HepG2 (cell line): ENCODE data around the gene RPAP3. TPM values are rescaled to one million over a fixed set of nuclear protein-coding genes. Genes with fewer than 3 reads are reported as not detected.

Source experiments
- ATAC-seq: fragments of 200-7000 bp; cut with Tn5 transposase; 3 replicates; pipeline ENCODE4 v1.9.1; 2020; ENCODE audit warnings: mild to moderate bottlenecking, moderate library complexity
- BruUV-seq: library from RNA; stranded (reverse); fragments of 400-500 nt; replicated peaks from 2 replicates; lab custom pipeline; 2021; lab: Mats Ljungman, UMichigan
- CTCF ChIA-PET: fragments of 300-600 bp; formaldehyde crosslinking; extraction: SDS; loops from one replicate; lab custom pipeline; 2021; ENCODE audit warnings: low total read pairs, inconsistent platforms, low intra/inter-chr PET ratio; lab: Yijun Ruan, JAX
- POLR2A ChIA-PET: fragments of 350-600 bp; sonication (Branson Sonifier 250); formaldehyde crosslinking; loops from one replicate; lab custom pipeline; 2020; ENCODE audit warnings: antibody characterized with exemption, inconsistent platforms; lab: Yijun Ruan, JAX
- DNase-seq: peaks from one replicate; pipeline ENCODE4 v3.0.0-alpha.2; 2015; ENCODE audit warnings: low spot score
- FAIRE-seq: peaks from 3 replicates; lab custom pipeline; 2011; peaks lifted over from hg19 to GRCh38; lab: Jason Lieb, UNC
- H2AFZ ChIP-seq: one replicate; pipeline ENCODE4 v1.6.1; 2011; ENCODE audit warnings: low read length, inconsistent platforms
- H3K27ac ChIP-seq: fragments of 300-600 bp; 3 replicates; pipeline ENCODE4 v1.8.0; 2011; ENCODE audit warnings: mixed run types, mild to moderate bottlenecking, mixed read lengths, low read length, inconsistent platforms; ENCODE audit not compliant: insufficient read depth; ENCODE audit errors: extremely low read length
- H3K27me3 ChIP-seq, 2 experiments: fragments of 200-600 bp in 1 of 2; 2 replicates in 1 of 2; 3 replicates in 1 of 2; pipeline versions ENCODE4 v1.6.0 to v1.8.0; 2011; ENCODE audit warnings: low read length in 2 of 2, mild to moderate bottlenecking in 2 of 2, moderate library complexity in 2 of 2, inconsistent platforms in 1 of 2; ENCODE audit not compliant: insufficient read depth in 2 of 2, control insufficient read depth in 1 of 2
- H3K36me3 ChIP-seq, 2 experiments: fragments of 200-600 bp in 1 of 2; replicated peaks in 1 of 2; 2 replicates in 1 of 2; 3 replicates in 1 of 2; pipeline versions ENCODE4 v1.5.1 to v1.8.0; 2011; ENCODE audit warnings: low read length in 2 of 2, inconsistent platforms in 1 of 2; ENCODE audit not compliant: insufficient read depth in 2 of 2, control insufficient read depth in 1 of 2
- H3K4me1 ChIP-seq: 2 replicates; pipeline ENCODE4 v1.5.1; 2012; ENCODE audit warnings: low read length, inconsistent platforms; ENCODE audit not compliant: insufficient read depth
- H3K4me2 ChIP-seq: 2 replicates; pipeline ENCODE4 v1.6.0; 2011; ENCODE audit warnings: low read depth, low read length, inconsistent platforms
- H3K4me3 ChIP-seq, 3 experiments: fragments of 200-600 bp in 1 of 3; sonication (generic), shearing (Covaris generic) in 1 of 3; replicated peaks in 1 of 3; 2 replicates each; pipeline ENCODE4 v1.5.1; 2011 to 2016; ENCODE audit warnings: low read length in 3 of 3, inconsistent platforms in 2 of 3, low read depth in 2 of 3, mild to moderate bottlenecking in 2 of 3, control low read depth in 1 of 3, mixed read lengths in 1 of 3; ENCODE audit not compliant: insufficient read depth in 1 of 3
- H3K79me2 ChIP-seq: one replicate; pipeline ENCODE4 v1.6.1; 2011; ENCODE audit warnings: low read length, inconsistent platforms; ENCODE audit not compliant: insufficient read depth
- H3K9ac ChIP-seq: 2 replicates; pipeline ENCODE4 v1.6.0; 2011; ENCODE audit warnings: mild to moderate bottlenecking, low read depth, low read length, inconsistent platforms; ENCODE audit not compliant: insufficient read depth
- H3K9me3 ChIP-seq: 2 replicates; pipeline ENCODE4 v1.5.1; 2012; ENCODE audit warnings: mild to moderate bottlenecking, low read length
- H4K20me1 ChIP-seq: 2 replicates; pipeline ENCODE4 v1.6.0; 2011; ENCODE audit warnings: inconsistent platforms, mild to moderate bottlenecking, low read length, moderate library complexity; ENCODE audit not compliant: insufficient read depth
- FOXC1 ChIP-seq: sonication (generic); formaldehyde crosslinking; IDR thresholded peaks from 2 replicates; pipeline ENCODE4 v1.8.0; 2022; ENCODE audit warnings: mild to moderate bottlenecking, missing genetic modification reagents, borderline replicate concordance
- HMG20A ChIP-seq: IDR thresholded peaks from 2 replicates; pipeline ENCODE4 v1.6.1; 2016; ENCODE audit warnings: borderline replicate concordance
- HOMEZ ChIP-seq: IDR thresholded peaks from 2 replicates; pipeline ENCODE4 v1.6.1; 2016; ENCODE audit warnings: low read depth
- HOXA3 ChIP-seq: sonication (generic); formaldehyde crosslinking; IDR thresholded peaks from 2 replicates; pipeline ENCODE4 v1.5.0; 2020; ENCODE audit warnings: missing genetic modification reagents
- RBM22 ChIP-seq: fragments of 200-400 bp; formaldehyde crosslinking; optimal IDR thresholded peaks from 2 replicates; pipeline ENCODE3; 2017; ENCODE audit warnings: mild to moderate bottlenecking, low read length, moderate library complexity
- SIN3B ChIP-seq: fragments of 150-350 bp; IDR thresholded peaks from 2 replicates; pipeline ENCODE4 v1.6.1; 2014; ENCODE audit warnings: low read length
- SMARCE1 ChIP-seq: fragments of 450-650 bp; IDR thresholded peaks from 2 replicates; pipeline ENCODE4 v1.6.1; 2017; ENCODE audit warnings: borderline replicate concordance
- SNAPC4 ChIP-seq: sonication (generic); formaldehyde crosslinking; IDR thresholded peaks from 2 replicates; pipeline ENCODE4 v1.4.0; 2020; ENCODE audit warnings: mild to moderate bottlenecking, missing genetic modification reagents
- ZBTB21 ChIP-seq: sonication (generic); formaldehyde crosslinking; IDR thresholded peaks from 2 replicates; pipeline ENCODE4 v1.4.0; 2020; ENCODE audit warnings: missing genetic modification reagents
- ZNF510 ChIP-seq: sonication (generic); formaldehyde crosslinking; IDR thresholded peaks from 2 replicates; pipeline ENCODE4 v1.4.0; 2020; ENCODE audit warnings: low read depth, mild to moderate bottlenecking, missing genetic modification reagents
- ZNF607 ChIP-seq: sonication (generic); formaldehyde crosslinking; IDR thresholded peaks from 2 replicates; pipeline ENCODE4 v1.5.1; 2020; ENCODE audit warnings: missing genetic modification reagents, mild to moderate bottlenecking, borderline replicate concordance
- ZNF768 ChIP-seq: sonication (generic); formaldehyde crosslinking; IDR thresholded peaks from 2 replicates; pipeline ENCODE4 v1.4.0; 2020; ENCODE audit warnings: missing genetic modification reagents
- ZNF788 ChIP-seq: sonication (generic); formaldehyde crosslinking; IDR thresholded peaks from 2 replicates; pipeline ENCODE4 v1.5.0; 2020; ENCODE audit warnings: mild to moderate bottlenecking, missing genetic modification reagents, borderline replicate concordance
- ZNF816 ChIP-seq: sonication (generic); formaldehyde crosslinking; IDR thresholded peaks from 2 replicates; pipeline ENCODE4 v1.8.0; 2022; ENCODE audit warnings: missing genetic modification reagents, mild to moderate bottlenecking, borderline replicate concordance
- ZSCAN29 ChIP-seq: sonication (generic); formaldehyde crosslinking; conservative IDR thresholded peaks from 2 replicates; pipeline ENCODE4 v1.4.0; 2020; ENCODE audit warnings: mild to moderate bottlenecking, missing genetic modification reagents
- WGBS: methylation state at CpG from one replicate; pipeline ENCODE4 v1.1.6; 2017; ENCODE audit warnings: low lambda C conversion rate; 5-methylcytosine and 5-hydroxymethylcytosine counted together
- in situ Hi-C: cut with HindIII; loops from 2 replicates; pipeline ENCODE4 v1.10.0; 2017; ENCODE audit warnings: low pct_unique_long_range_greater_than_20kb; ENCODE audit not compliant: extremely low pct_ligation_motif_present
- intact Hi-C: fragments of 100-400 bp; cut with micrococcal nuclease; formaldehyde crosslinking; loops from one replicate; pipeline ENCODE4 v1.10.0; 2022; ENCODE audit not compliant: unreplicated experiment
- polyA plus RNA-seq, 8 experiments: library from polyadenylated mRNA; depleted of rRNA in 3 of 8; stranded (reverse) in 7 of 8; unstranded in 1 of 8; fragments of >200 nt; fragmentation: Illumina TruSeq in 4 of 8; extraction: Trizol in 4 of 8; gene quantifications; 2 replicates each; pipeline versions ENCODE4 v1.2.1 to v1.2.3, GENCODE V29; 2011 to 2016; ENCODE audit warnings: low read depth in 4 of 8, missing spikeins in 1 of 8, mixed read lengths in 1 of 8; ENCODE audit not compliant: insufficient read depth in 1 of 8
- total RNA-seq, 5 experiments: library from RNA; depleted of rRNA; stranded (reverse); fragments of >200 nt; fragmentation: Illumina TruSeq; extraction: Trizol; gene quantifications; 2 replicates each; pipeline ENCODE4 v1.2.3, GENCODE V29; 2016; ENCODE audit warnings: low read depth in 1 of 5

The RPAP3 gene
- total and polyA plus RNA-seq, 2 of the 13 experiments (the other 11 are each of a cell fraction or from before 2014, with no cell fraction given), result 8.8 to 32.8 TPM

- TF ChIP-seq SNAPC4 (no peak), SMARCE1 (no peak)
- TF ChIP-seq, all 625 proteins: peak for 0
Observed at GRCh38 chr12:47649381-47649780, 56.4 kb downstream of the RPAP3 start (continued).

GRCh38 chr12:47648056-47648579 is 57.7 kb downstream of the RPAP3 start:
- H3K4me3 ChIP-seq, result no peak overlapping the region
- TF ChIP-seq ZSCAN29 (CRISPR knock-in tag) (no peak), ZNF788 (CRISPR knock-in tag) (no peak), HOMEZ (no peak), RBM22 (no peak), FOXC1 (CRISPR knock-in tag) (no peak), ZBTB21 (no peak), HMG20A (no peak), ZNF816 (CRISPR knock-in tag) (no peak), ZNF607 (no peak), SIN3B (no peak), HOXA3 (CRISPR knock-in tag) (no peak), ZNF768 (CRISPR knock-in tag) (no peak), ZNF510 (no peak)
- ChIA-PET CTCF (no interaction called here), POLR2A (no interaction called here)
- no peaks in the 10 kb centered on the region for H4K20me1 ChIP-seq
- ATAC-seq, result no peak
- DNase-seq, result no peak
- intact Hi-C loops (no loop called here), in situ Hi-C loops (no loop called here)
- no peak overlapping the region for H3K9ac ChIP-seq
- no peaks in the 10 kb centered on the region for H3K27me3 ChIP-seq
- no peak overlapping the region for H2AFZ ChIP-seq
- BruUV-seq, result no TSS peak
- H3K9me3 ChIP-seq, result no peaks in the 10 kb centered on the region
- FAIRE-seq, result no peak
- 50% methylated on average over 2 of the region's 2 CpGs for WGBS
- no peaks in the 10 kb centered on the region for H3K79me2 ChIP-seq
- H3K4me1 ChIP-seq, result peaks cover 26% of the 10 kb centered on the region
- H3K36me3 ChIP-seq, result no peaks in the 10 kb centered on the region
- H3K27ac ChIP-seq, result no peak overlapping the region
- no peak overlapping the region for H3K4me2 ChIP-seq
